HG03469 (cell line): ENCODE results near the gene ACSF3.
"Not testable (repeated sequence)": the region's sequence is repeated elsewhere in the genome, so short reads cannot be mapped to it uniquely, and the experiment has no call there.

ENCODE experiments used
- ATAC-seq: cut with Tn5 transposase; IDR thresholded peaks from one replicate; pipeline ENCODE4 v1.9.1; 2021; ENCODE audit warnings: mild to moderate bottlenecking, moderate library complexity, moderate number of reproducible peaks; ENCODE audit not compliant: unreplicated experiment

Gene ACSF3

DNA sequence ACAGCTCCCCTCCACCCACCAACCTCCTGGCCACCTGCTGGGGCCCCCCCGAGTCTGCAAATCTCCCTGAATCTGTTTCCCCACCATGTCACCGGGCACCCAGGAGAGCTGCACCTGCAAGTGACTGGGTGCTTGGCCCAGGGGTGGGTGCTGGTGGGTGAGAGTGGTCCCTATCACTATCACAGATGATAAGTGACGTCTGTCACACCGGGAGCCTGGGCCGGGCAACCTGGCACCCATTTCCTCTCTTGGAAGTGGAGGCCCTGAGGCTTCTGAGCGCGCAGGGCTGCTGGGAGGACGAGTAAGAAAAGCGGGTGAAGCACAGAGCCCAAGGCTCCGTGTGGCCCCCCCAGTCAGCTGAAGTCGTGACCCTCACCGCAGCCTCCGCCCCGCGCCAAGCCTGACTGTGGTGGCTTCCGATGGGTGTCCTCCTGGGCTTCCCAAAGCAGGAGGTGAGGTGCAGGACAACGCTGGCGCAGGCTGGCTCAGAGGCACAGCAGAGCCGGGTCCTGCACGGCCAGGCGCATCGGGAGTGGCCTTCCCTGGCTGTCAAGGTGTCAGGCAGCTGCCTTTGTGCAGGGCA, 21.0 kb upstream of the ACSF3 start:
- ATAC-seq: no peak

GRCh38 chr16:89073346-89074071, 20.1 kb upstream of the ACSF3 start:
- no peak for ATAC-seq

DNA sequence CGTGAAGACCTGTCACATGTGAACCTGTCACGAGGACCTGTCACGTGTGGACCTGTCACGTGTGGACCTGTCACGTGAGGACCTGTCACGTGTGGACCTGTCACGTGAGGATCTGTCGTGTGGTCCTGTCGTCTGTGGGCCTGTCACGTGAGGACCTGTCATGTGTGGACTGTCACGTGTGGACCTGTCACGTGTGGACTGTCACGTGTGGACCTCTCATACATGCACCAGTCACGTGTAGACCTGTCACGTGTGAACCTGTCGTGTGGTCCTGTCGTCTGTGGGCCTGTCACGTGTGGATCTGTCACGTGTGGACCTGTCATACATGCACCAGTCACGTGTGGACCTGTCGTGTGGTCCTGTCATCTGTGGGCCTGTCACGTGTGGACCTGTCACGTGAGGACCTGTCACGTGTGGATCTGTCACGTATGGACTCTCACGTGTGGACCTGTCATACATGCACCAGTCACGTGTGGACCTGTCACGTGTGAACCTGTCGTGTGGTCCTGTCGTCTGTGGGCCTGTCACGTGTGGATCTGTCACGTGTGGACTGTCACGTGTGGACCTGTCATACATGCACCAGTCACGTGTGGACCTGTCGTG, 19.5 kb upstream of the ACSF3 start:
- not testable (repeated sequence) for ATAC-seq

DNA sequence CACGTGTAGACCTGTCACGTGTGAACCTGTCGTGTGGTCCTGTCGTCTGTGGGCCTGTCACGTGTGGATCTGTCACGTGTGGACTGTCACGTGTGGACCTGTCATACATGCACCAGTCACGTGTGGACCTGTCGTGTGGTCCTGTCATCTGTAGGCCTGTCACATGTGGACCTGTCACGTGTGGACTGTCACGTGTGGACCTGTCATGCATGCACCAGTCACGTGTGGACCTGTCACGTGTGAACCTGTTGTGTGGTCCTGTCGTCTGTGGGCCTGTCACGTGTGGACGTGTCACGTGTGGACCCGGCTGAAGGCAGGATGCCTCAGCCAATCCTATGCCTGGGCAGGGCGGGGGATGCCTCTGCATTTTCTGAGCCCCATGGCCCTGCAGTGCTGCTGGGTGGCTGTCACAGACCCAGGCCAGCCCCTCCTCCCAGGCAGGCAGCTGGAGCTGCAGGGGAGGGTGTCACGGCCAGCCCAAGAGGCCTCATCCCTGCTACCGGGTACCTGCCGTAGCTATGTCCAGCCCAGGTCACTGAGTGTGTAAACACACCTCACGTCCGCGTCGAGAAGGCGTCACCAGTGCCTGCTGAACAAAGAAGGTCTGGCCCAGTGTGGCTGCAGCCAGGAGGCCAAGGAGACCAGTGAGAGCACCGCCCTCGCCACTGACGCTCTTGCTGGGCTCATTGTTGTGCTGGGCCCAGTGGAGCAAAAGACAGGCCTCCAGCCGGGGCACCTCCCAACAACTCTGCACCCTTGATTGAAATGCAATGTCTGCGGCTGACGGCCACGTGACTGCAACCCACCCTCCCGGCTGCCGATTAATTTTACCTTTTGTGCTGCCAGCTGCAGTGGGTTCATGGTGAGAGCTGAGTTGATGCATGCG, 18.6 kb upstream of the ACSF3 start:
- no peak for ATAC-seq

- ATAC-seq: no peak
Observed at GRCh38 chr16:89076159-89076558, 17.5 kb upstream of the ACSF3 start.

- no peak for ATAC-seq
Observed at GRCh38 chr16:89077076-89077475, 16.6 kb upstream of the ACSF3 start.

DNA sequence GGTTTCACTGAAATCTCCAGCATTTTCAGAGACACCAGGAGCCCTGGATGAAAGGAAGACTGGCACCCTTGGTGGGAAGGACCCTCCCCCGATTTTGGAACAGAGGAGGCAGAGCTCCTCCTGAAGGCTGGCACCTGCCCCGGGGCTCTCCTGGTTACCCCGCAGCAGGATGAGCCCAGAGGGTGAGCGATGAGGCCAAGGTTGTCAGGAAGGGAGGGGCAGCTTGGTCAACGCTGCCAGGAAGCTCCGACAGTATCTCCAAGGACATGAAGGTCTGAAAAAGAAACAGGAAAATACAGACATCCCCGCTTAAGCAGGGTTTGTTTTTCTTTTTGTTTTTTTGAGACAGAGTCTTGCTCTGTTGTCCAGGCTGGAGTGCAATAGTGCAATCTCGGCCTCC, 15.5 kb upstream of the ACSF3 start:
- ATAC-seq: no peak

DNA sequence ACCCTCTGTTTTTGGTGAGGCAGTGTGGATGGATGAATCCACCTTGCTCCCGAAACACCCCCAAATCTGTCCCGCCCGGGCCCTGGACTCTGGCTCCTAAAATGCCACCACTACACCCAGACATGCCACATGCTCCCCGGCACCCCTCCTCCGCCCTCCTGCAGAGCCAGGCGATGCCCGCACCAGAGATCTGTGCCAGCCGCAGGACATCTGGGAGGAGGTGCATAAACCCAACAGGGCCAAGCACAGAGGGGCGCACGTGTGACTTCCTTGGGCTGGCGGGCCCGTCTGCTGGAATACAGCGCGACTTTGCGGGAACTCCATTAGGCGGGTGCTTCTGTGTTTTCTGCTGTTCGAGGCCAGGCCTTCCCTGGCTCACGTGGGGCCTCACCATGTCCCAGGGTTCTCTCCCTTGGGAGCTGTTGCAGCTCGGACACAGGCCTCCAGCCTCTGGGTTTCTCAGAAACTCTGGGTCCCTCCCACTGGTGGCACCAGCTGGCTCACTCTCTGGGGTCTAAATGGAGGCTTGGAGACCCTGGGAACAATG, 14.1 kb upstream of the ACSF3 start:
- no peak for ATAC-seq

GRCh38 chr16:89080196-89080853, 13.3 kb upstream of the ACSF3 start:
- no peak for ATAC-seq

DNA sequence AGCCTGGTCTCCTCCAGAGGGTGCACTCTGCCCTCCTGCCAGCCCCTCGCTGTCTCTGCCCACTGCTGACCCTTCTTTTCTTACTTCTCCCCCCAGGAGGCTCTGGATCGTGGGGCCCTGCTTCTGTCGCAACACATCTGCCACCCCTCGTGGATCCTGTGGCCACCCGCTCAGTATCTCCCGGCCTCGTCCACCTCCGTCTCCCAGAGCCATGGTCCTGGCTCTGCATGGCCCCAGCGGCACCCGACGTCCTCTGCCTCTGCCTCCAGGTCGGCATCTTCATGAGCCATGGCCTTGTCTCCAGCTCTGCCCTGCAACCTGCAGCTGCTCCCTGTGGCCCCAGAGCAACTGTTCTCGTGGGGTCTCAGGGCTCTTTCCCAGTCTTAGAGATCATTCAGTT, 12.1 kb upstream of the ACSF3 start:
- no peak for ATAC-seq

DNA sequence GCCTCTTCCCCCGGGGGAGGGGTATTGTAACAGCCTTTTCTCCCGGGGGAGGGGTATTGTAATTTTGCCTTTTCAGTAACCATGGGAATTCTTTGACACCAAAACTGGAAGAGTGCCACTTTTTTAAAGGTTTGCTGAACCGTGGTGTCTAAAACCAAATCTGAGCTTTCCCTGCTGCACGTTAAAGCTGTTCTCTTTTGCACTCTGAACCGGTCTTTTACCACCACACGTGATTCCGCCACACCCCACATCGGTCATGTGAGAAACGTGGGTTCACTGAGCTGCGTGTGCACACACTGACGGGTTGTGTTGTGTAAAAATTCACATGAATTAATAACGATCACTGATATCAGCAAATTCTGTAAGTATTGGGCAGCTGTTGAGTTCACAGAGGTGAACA, 9.2 kb upstream of the ACSF3 start:
- ATAC-seq: no peak

DNA sequence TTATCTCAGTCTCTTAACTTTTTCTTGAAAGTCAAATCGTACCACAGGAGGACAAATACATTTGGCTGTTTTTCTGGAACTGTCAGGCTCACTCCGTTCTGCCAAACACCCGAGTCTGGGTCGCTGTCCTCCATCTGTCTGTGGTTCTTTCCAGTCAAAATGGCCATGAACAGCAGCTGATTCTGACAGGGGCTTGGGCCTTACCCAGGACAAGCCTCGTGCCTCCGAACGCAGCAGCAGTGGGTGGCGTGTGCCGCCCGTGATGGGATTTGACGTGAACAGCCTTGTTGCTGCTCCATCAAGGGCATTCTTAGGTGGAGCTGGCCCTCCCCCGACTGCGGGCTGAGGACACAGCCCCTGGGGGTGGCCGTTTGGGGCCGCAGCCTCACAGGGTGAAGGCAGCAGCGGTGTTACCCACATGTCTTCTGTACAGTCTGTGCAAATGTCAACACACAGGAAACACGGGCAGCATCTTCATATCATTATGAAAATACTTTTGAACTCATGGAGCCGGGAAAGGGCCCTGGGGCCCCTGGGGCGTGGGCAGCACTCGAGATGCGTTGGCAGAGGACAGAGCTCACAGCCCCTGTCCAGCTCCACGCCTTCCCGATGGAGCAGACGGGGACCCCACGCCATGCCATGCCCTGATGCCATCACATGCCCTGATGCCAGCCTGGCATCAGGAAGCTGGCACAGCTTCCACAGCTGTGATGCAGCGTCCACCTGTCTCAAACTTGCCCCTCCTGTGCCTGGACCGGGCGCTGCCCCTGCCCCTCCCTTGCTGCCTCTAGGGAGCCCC, 8.6 kb upstream of the ACSF3 start:
- no peak for ATAC-seq

- ATAC-seq: no peak
Observed at GRCh38 chr16:89085755-89086154, 7.9 kb upstream of the ACSF3 start.

- ATAC-seq: no peak
Observed at GRCh38 chr16:89087922-89088497, 5.6 kb upstream of the ACSF3 start.

- no peak for ATAC-seq
Observed at GRCh38 chr16:89089120-89089519, 4.5 kb upstream of the ACSF3 start.

GRCh38 chr16:89090182-89090630, 3.4 kb upstream of the ACSF3 start:
- no peak for ATAC-seq

- no peak for ATAC-seq
Observed at GRCh38 chr16:89090669-89091426, 2.8 kb upstream of the ACSF3 start.

DNA sequence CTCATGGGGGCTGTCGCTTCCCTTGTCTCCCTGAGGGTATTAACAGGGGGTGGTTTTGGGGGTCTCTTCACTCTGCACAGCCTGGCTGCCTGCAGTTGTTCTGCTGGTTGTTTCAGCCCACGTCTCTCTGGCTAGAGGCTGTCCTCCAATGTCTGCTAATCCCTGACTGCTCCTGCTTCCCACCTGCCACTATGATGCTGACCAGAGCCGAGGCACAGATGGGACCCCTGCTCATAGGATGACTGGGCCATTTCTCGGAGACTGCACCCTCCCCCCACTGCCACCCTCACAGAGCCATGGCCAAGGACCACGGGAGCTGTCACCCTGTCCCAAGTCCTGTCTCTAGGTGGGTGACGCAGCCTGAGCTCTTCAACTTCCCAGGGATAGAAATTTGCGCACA, 1.6 kb upstream of the ACSF3 start:
- no peak for ATAC-seq

GRCh38 chr16:89093252-89093601, 425 bp upstream of the ACSF3 start:
- not testable (repeated sequence) for ATAC-seq
